Measurements from ENCODE around the gene SGPL1.
"Not testable (repeated sequence)": the region's sequence is repeated elsewhere in the genome, so short reads cannot be mapped to it uniquely, and the experiment has no call there.

The SGPL1 gene

DNA sequence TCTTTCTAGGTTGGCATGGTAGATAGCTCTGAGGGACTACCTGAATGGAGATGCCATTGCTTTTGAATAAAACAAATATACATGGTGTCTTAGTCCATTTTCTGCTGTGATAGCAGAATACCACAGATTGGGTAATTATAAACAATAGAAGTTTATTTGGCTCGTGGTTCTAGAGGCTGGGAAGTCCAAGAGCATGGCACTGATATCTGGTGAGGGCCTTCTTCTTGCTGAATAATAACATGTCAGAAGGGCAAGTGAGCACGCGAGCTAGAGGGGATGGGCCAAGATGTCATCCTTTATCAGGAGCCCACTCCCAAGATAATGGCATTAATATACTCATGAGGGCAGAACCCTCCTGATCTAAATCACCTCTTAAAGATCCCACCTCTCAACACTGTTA lies 21.9 kb downstream of the SGPL1 start:
- in situ Hi-C loops (cut with MboI; ENCODE audit: low sequenced_read_pairs), result no loop called here

DNA sequence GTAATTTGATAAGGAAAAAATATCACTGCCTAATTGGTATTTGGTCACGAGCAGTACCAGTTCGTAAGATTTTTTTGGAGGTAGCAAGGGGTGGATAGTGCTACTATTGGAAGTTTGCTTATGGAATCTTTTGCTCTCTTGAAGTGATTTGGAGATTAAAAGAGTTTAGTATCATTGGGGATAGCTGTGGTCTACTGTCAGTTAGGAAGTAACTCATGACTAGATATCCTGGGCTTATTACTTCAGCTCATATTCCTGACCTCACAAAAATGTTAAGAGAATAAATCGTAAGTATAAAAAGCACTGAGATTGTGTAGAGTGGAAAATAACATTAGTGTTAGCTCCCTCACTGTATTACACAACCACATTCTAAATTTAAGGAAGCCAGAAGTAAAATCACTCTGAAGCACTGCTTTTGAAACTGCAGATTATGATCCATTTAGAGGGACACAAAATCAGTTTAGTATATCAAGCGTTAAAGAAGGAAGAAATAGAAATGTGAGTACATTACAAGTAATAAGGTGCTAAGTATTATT lies 22.6 kb downstream of the SGPL1 start:
- in situ Hi-C loops (cut with MboI; ENCODE audit: low sequenced_read_pairs), result no loop called here

- in situ Hi-C loops (cut with MboI; ENCODE audit: low sequenced_read_pairs), result no loop called here
Observed at GRCh38 chr10:70840836-70841235, 25.1 kb downstream of the SGPL1 start.

- in situ Hi-C loops (cut with MboI; ENCODE audit: low sequenced_read_pairs), result no loop called here
Observed at GRCh38 chr10:70843333-70843732, 27.6 kb downstream of the SGPL1 start.

DNA sequence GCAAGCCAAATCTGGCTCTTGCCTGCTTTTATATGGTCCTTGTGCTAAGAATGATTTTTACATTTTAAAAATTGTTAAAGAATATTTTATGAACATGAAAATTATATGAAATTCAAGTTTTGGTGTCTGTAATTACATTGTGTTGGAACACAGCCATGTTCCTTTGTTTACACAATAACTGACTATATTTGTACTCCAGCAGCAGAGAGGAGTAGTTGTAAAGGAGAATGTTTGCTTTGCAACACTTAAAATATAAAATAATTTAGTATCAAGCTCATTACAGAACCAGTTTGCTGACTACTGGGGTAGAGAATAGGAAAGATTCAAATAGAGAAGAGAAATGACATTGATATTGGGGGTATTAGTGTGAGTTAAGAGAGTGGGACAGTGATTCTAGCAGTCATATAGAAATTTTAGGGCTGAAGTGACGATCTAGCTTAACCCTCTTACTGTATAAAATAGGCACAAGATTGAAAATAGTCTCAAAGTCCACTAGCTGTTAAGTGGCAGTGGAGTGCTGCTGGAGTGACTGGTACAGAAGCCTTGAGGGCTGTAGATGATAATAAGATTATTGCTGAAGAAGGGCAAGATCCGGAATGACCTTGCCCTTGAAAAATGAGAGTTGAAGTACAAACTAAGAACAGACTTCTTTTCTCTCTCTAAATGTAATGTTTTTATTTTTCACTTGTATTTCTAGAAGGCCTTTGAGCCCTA lies 28.2 kb downstream of the SGPL1 start:
- in situ Hi-C loops (cut with MboI; ENCODE audit: low sequenced_read_pairs), result no loop called here

- in situ Hi-C loops (cut with MboI; ENCODE audit: low sequenced_read_pairs), result no loop called here
Observed at GRCh38 chr10:70845256-70845655, 29.5 kb downstream of the SGPL1 start.

DNA sequence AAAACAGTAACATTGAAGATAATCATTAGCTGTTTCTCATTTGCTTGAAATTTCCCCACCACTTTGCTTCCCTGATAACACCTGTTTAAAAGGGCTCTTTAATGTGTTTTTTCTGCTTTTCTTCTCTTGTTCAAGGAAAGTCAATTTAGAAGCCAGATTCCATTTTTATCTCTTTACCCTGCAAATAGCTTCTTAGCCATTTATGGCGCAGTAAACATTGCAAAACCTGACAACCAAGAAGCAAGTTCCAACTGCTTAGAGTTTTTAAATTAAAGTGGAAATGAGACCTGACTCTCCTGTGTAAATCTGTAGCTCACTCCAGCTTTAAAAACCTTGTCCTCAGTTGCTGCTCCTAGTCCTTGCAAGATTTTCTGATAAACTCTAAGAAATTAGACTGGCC lies 30.1 kb downstream of the SGPL1 start:
- in situ Hi-C loops (cut with MboI; ENCODE audit: low sequenced_read_pairs), result no loop called here

GRCh38 chr10:70846795-70847194 lies 31.0 kb downstream of the SGPL1 start:
- in situ Hi-C loops (cut with MboI; ENCODE audit: low sequenced_read_pairs), result no loop called here

DNA sequence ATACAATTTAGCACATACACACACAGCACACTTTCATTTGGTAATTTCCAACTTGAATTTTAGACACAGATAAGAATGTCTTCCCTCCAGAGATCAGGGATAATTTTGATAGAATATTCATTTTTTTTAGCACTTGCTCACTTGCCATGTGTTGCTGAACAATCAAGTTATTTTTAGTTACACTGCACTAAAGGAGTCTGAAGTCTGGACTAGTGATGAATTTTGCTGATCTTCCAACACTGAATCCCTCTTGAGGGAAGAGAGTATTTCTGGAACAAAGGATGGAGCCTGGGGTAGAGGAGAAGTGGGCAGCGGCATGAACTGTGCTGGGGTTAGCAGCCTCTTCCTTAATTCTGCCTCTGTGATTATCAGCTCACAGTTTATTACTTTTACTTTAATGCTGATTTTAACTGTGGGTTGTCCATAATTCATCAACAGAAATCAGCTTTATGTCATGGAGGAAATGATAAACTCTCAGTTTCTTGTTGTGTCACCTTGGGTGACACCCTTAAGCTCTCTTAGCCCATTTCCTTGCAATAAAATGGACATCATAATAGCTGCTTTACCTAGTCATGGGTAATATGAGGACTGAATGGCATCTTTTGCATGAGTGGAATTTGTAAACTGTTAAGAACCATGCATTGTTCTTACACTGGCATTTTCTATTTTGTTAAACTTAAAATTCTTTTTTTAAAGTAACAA lies 32.1 kb downstream of the SGPL1 start:
- in situ Hi-C loops (cut with MboI; ENCODE audit: low sequenced_read_pairs), result no loop called here

DNA sequence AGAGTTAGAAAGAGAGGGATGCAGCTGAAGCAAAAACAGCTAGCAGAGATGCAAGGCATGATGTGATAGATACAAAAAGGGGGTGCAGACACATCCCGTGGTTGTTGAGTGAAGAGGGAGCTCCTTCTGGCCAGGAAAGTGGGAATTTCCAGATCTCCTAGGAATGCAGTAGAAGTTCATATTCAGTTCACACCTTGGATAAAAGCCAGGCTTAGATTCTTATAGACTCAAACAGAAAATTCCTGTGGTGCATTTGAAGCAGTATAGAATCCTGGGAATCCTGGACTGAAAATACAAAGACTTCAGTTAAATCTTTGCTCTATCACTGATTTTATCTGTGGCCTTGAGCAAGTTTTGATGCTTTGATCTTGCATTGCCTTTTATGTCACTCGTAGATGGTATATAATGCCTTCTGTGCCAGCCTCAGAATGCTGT lies 33.9 kb downstream of the SGPL1 start:
- in situ Hi-C loops (cut with MboI; ENCODE audit: low sequenced_read_pairs), result no loop called here

GRCh38 chr10:70850097-70850496 lies 34.3 kb downstream of the SGPL1 start:
- in situ Hi-C loops (cut with MboI; ENCODE audit: low sequenced_read_pairs), result no loop called here

DNA sequence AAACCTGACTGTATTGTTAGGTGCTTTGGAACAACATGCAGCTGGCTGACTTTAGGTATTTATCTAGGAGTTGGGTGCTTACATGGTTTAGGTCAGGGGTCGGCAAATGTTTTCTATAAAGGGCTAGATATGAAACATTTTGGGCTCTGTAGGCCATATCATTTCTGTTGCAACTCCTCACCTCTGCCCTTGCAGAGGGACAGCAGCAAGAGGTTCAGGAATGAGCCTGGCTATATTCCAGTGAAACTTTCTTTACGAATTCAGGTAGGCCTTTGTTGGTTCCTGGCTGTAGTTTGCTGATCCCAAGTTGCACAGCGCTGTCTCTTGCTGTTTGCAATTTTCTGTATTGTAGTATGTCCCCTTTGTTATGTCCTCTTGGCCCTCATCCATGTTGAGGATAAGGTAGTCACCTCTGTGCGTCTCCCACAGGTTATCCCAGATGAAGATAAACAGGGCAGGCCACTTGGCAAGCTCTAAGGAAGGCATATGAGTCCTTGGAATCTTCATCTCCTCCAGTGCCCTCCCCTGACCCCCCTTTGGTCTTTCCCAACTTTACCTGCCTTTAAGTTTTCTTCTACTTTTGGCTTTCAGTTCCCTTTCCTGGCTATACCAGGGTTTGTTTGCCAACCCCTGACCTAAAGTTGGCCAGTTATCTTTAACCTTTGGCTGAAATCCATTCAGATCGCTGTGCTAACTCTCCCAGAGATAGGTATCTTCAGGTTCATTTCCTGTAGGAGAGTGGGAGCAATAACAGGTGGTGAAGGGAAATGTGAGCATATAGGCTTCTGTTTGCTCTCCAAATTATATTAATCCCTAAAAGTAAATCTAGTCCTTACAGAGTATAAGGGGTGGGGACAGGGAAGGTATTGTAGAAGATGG lies 36.1 kb downstream of the SGPL1 start:
- in situ Hi-C loops (cut with MboI; ENCODE audit: low sequenced_read_pairs), result no loop called here

DNA sequence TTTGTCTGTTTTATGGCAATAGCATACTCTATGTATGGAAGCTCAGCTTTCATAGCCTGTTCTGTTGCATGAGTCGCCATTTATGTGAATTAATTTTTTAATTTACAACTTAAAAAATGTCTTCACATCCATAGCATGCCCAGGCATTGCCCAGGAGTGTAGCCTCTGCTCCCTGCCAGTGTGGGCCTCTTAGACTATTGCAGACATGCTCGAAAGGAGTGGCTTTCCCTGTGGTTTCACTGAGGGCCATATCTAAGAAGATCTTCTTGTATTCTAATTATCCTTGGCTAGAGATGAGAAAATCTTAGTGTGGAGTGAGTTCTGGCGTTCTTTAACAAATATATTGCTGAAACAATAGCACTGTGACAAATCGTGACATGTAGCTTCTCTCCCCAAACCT lies 37.3 kb downstream of the SGPL1 start:
- in situ Hi-C loops (cut with MboI; ENCODE audit: low sequenced_read_pairs), result no loop called here

GRCh38 chr10:70853457-70853856 lies 37.7 kb downstream of the SGPL1 start:
- in situ Hi-C loops (cut with MboI; ENCODE audit: low sequenced_read_pairs), result no loop called here

DNA sequence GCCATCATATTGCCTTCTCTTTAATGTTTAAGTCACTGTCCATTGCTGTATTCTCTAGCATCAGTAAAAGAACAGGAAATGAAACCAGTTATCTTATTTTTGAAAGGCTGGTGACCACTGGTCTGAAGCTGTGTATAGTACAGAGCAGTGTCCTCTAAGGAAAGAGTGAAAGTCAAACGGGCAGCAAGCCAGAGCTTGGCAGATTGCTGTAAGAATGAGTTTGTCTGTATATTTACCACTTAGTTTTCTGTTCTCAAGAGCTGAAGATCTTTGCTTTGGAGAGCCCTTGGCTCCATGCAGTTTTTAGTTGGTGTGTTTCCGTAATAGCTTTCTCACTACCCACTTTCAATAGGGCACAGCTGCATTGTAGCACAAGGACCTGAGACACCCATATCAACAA lies 40.7 kb downstream of the SGPL1 start:
- in situ Hi-C loops (cut with MboI; ENCODE audit: low sequenced_read_pairs), result no loop called here

DNA sequence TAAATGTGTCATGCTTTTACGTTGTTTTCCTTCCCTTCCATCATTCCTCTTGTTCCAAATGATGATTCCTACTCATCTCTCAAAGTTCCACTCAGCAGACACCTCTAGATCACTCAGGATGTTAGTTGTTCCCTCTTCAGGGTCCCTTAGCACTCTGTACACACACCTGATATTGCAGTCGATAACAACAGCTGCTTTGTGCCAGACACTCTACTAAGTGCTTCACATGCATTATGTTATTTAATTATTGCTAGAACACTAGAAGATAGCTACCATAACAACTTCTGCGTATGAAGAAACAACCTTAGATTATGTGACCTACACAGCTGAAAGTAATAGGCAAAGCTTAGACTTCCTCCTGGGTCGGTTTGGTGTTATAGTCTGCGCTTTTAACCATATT lies 43.0 kb downstream of the SGPL1 start:
- in situ Hi-C loops (cut with MboI; ENCODE audit: low sequenced_read_pairs), result no loop called here

GRCh38 chr10:70861495-70862197 lies 45.9 kb downstream of the SGPL1 start:
- in situ Hi-C loops (cut with MboI; ENCODE audit: low sequenced_read_pairs), result not testable (repeated sequence)

DNA sequence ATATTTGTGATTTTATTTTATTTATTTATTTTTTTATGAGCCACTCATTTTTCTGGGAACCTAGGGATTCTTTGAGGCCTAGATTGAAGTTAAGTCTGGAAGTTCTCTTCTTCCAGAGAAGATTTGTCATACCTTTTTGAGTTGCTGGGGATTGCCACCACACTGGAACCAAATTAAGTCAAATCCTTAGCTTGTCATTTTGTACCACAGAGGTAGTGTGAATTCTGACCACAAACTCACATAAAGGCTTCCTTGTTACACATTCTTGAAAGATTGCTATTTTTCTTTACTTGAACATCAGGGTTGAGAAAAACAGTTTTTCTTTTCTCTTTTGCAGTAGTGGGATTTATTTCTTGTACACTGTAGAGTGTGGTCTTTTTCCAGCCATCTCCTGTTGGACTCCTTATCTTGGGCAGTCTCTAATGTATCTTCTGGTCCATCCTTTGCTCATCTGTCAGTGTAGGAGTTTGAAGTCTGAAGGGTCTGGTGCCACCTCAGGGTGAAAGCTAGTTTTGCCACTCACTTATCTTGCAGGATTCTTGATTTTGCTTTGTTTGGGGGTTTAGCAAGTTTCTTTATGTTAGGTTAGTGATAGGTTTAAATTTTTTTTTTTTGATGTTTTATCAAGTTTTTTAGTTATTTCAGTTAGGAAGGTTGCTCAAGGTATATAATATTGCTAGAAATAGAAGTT lies 47.9 kb downstream of the SGPL1 start:
- in situ Hi-C loops (cut with MboI; ENCODE audit: low sequenced_read_pairs), result no loop called here

- in situ Hi-C loops (cut with MboI; ENCODE audit: low sequenced_read_pairs), result no loop called here
Observed at GRCh38 chr10:70864935-70865334, 49.2 kb downstream of the SGPL1 start.

GRCh38 chr10:70866424-70866823 lies 50.7 kb downstream of the SGPL1 start:
- in situ Hi-C loops (cut with MboI; ENCODE audit: low sequenced_read_pairs), result no loop called here
